NCI-H1417 treated with DMSO at 0.1 percent for 48 hours (cell line): ENCODE measurements around the gene HELZ2.

Source experiments
- DNase-seq: peaks from one replicate; lab custom pipeline; 2025; lab: John Stamatoyannopoulos, UW

Gene HELZ2

GRCh38 chr20:63552481-63553249 is 21.4 kb downstream of the HELZ2 start:
- no peak for DNase-seq

DNA sequence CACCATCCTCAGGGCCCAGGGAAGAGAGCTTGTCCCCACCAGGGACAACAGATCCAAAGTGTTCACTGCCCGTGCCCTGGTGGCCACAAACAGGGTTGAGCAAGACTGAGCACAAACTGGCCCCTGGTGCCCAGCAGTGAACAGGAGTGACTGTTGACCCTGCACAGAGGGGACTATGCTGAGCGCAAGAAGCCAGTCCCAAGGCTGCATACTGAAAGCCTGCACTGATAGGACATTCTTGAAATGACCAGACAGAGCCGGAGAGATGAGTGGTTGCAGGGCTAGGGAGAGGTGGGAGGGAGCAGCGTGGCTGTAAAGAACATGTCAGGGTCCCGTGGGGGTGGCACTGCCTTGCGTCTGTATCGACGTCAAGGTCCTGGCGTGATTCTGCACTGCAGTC is 23.0 kb downstream of the HELZ2 start:
- no peak for DNase-seq

DNA sequence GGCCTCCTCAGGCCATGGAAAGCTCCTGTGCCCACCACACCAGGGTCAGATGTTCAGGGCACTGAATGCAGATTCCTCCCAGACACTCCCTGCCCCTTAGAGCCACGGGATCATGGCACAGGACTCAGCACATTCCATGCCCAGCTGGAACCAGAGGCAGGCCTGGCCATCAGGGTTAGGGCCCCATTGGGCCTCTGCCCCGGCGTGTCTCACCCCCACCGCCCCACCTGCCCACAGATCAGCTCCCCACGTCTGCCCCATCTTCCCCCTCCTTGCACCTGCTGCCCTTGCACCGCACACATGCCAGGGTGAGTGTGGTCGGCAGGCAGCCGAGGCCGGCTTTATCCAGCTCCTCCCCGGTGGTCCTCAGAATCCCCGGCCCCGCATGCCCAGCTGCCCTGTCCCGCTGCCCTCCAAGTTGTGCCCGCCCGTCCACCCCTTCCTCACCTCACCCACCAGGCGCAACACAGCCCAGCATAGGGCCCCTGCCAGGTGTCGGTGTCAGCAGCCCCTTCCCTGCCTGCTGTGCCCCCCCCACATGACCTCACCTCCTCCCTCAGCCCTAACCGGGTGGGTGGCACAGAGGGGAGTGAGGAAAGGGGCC is 24.3 kb downstream of the HELZ2 start:
- DNase-seq: no peak

- no peak for DNase-seq
Observed at GRCh38 chr20:63549019-63549418, 25.0 kb downstream of the HELZ2 start.

GRCh38 chr20:63548542-63548941 is 25.5 kb downstream of the HELZ2 start:
- DNase-seq: no peak

DNA sequence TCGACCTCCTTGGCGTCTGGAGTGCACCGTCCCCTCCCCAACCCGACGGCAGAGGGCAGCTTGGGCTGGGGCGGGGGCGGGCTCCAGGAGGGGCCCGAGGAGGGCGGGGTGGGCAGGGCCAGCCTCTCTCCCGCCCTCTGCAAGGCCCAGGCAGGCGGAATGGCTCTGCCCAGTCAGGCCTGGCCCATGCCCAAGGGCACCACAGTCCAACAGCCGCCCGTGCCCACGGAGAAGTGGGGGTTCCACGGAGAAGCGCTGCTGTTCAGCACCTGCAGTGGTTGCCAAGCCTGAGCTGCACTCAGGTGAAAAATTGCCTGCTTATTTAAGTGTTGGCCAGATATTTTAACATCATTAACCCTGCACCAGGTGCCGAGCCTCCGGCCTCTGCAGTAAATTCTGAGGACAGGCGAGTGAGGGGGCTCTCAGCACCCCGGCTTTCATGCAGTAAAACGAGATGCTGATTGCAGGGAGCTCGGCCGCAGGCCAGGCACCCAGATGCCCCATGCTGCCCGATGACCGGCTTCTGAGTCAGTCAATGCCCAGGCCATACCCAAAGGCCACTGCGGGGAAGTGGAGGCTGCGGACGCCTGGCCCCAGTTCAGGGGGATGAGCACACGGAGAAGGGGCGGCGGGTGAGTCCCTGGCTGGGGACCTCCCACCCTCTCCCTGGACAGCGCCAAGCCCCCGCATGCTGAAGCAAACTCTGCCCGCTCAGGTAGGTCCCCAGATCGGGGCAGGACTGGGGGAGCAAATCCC is 26.1 kb downstream of the HELZ2 start, which contains the start of gene SRMS:
Gene SRMS, minus strand, starts transcription at position 25 of the 756 bp plus-strand sequence. CDS start 286 bp downstream, outside the sequence.
- no peak for DNase-seq

DNA sequence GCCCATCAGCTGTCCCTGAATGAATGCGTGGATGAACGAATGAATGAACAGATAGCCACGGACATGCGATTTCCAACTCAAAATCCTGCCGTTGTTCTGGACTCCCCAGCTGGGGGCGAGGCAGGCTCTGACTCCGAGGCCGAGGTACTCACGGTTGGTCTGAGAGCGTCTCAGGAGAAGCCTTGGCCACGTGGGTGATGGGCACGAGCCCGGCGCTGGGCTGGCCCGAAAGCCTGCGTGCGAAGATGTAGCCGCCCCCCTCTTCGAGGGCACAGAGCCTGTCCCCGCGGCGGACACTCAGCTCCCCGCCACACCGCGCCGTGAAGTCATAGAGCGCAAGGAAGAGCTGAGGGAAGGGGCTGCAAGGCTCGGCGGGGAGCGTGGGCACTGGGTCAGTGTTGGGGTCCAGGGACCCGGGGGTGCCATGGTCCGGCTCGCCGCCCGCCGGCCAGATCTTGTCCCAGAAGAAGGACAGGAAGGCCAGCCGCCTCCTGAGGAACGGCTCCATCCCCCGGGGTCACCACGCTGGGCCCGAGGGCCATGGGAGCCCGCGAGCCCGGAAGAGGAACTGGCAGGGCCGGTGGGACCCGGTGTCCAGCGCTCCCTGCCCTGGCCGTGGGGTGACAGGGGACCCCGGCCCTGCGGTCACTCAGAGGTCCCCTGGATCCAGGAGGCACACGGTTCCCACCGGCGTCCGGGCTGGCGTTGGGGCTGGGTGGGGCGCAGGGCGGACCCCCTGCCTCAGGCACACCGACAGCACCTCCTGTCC is 26.9 kb downstream of the HELZ2 start:
- no peak for DNase-seq

DNA sequence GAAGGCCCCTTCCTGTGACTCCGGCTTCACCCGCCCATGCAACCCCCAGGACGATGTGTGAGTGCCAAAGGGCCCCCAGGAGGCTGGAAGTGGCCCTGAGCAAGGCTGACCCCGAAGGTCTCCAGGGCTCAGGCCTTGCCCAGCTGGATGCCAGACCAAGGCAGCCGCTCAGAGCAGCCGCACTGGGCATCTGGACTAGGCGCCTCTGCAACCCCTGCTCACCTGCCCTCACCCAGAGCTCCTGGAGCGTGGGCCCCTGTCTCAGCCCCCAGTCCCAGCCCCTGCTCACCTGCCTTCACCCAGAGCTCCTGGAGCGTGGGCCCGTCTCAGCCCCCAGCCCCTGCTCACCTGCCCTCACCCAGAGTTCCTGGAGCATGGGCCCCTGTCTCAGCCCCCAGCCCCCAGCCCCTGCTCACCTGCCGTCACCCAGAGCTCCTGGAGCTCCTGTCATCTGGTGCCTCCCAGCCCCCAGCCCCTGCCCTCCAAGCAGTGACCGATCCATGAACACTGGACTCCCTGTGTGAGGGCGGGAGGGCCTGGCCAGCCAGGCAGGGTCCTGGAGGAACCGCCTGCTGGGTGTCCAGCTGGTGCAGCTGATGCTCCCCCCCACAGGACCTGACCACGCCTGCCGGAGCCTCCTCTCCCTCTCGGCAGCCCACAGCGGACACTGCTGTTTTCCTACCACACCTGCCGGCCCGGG is 27.6 kb downstream of the HELZ2 start:
- no peak for DNase-seq

- no peak for DNase-seq
Observed at GRCh38 chr20:63545814-63546213, 28.2 kb downstream of the HELZ2 start.

GRCh38 chr20:63544958-63545516 is 29.0 kb downstream of the HELZ2 start:
- no peak for DNase-seq

DNA sequence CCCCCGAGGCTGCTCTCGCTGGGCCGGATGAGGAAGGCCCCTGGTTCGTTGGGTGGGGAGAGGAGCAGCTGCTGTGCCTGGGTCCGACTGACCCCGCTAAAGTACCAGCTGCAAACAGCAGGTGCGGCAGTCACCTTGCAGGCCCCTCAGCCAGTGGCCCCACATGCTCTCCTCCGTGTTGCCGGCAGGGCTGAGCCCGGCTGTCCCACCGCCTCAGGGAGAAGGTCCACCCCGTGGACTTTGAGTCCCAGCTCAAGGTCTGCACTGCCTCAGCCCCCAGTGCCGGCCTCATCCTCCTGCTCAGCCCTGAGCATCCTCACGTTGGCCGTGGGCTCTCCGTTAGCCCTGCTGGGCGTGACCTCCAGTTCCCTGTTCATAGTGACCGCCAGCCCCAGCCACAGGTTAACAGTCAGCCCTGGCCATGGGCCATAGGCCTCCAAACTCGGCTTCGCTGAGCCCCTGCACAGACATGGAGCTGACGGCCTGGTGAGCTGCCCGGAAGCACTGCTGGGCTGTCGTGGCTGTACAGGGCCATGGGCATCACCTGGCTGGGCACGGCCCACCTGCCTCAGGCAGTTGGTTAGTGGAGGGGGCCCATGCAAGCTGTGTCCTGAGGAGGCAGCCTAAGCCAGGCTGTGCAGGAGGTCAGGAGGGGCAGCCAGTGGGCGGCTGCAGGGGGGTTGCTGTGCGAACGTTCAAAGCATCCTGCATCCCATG is 29.6 kb downstream of the HELZ2 start:
- DNase-seq: no peak

DNA sequence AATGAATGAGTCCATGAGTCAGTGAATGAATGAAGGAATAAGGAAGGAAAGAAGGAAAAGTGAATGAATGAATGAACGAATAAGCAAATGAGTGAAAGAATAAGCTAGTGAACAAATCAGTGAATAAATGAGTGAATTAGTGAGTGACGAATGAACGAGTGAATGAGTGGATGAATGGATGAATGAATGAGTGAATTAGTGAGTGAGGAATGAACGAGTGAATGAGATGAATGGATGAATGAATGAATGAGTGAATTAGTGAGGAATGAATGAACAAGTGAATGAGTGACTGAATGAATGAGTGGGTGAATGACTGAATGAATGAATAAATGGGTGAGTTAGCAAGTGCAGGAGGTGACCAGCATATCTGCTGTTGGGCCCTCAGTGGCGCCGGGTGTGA is 30.3 kb downstream of the HELZ2 start:
- DNase-seq: no peak

GRCh38 chr20:63543131-63543530 is 30.9 kb downstream of the HELZ2 start:
- DNase-seq: no peak

DNA sequence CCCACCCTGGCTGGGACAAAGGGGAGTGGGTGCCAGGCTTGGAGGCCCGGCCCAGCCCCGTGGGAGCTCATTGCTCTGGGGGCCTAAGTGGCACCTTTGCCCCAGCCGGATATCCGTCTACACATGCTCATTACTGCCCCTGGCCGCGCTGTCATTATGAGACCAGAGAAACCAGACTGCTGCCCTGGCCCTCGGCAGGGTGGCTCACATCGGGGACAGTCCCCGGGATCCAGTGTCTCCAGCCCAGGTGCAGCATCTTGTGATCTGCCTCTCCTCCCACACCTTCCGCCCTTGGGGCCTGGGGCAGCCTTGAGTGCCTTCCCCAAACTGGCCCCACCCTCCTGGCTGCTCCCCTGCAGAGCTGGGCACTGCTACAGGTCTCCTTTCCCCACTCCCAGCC is 31.3 kb downstream of the HELZ2 start:
- no peak for DNase-seq

DNA sequence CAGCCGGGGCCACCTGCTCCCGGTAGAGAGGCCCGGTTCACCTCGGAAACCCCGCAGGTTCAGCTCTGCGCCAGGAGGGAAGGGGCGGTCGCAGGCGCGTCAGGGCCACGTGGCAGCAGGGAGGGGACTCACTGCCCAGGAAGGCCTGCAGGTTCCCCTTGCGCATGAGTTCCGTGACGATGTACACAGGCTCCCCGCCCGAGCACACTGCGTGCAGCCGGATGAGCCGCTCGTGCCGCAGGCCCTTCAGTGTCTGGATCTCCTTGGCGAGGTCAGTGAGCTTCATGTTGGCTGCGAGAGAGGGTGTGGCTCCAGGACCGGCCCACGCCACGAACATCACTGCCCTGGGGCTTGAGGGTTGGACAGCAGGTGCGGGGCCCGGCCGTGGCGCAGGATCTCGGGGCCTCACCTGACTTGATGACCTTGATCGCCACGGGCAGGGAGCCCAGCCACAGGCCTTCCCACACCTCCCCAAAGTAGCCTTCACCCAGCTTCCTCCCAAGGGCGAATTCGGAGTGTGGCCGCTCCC is 31.9 kb downstream of the HELZ2 start:
- DNase-seq: no peak

- DNase-seq: no peak
Observed at GRCh38 chr20:63541371-63541770, 32.7 kb downstream of the HELZ2 start.

DNA sequence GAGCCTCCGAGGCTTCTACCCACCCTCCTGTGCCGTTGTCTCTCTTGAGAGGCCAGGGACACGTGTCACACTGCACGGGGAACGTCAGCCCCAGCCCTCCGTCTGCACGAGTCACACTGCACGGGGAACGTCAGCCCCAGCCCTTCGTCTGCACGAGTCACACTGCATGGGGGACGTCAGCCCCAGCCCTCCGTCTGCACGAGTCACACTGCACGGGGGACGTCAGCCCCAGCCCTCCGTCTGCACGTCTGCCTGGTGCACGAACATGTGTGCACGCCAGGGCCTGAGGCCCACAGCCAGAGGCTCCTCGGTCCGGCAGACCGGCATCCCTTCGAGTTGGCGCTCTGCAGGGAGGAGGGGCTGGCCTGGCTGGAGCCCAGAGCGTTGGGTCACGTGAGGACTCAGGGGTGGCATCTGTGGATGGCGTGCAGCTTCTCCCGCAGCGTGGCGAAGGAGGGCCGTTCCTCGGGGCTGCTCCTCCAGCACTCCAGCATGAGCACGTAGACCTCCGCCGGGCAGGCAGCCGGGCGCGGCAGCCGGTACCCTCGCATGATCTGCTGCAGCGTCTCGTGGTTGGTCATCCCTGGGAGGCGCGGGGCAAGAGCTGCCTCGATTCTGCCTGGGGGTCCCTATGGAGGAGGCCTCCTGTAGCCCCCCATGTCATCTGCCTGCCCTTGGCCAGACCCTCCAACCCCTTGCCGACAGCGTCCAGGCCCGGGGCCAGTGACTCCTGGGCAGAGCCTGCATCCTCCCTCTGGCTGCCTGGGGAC is 33.4 kb downstream of the HELZ2 start:
- no peak for DNase-seq

DNA sequence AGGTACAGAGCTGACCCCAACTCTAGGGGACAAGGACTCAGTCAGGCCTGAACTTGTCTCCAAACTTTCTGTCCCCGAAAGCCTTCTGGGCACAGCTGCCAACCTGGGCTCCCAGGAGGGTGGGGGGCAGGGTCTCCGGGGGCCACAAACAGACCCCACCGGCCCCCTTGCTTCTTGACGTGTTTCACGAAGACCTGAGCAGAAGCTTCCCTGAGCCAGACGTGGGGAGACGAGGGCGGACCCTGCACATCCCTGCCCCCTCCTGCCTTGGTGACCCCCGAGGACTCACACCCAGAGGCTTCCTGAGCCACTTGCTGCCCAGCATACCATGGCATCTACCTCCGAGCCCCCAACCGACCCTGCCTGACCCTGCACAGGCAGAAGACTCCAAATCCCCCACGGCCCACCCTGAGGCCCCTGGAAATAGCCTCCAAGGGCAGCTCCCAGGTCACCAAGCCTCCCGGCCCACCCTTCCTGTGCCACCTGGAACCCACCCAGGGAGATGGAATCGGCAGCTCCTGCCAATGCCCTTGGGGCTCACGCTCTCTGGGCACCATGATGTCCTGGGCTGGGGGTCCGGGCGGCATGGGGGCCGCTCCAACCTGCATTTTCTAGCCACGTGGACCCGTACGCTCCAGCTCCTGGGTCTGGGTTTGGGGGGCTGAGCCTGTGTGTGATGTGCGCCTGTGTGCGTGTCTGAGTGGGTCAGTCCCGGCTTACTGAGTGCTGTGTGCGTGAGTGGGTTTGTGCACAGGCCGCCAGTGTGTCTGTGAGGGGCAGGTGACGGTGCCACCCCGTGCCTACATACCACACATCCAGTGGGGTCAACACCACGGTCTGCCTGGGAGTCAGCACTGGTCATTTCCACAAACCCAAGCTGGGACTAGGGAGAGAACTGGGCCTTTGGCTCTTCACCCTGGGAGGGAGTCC is 34.3 kb downstream of the HELZ2 start:
- no peak for DNase-seq

DNA sequence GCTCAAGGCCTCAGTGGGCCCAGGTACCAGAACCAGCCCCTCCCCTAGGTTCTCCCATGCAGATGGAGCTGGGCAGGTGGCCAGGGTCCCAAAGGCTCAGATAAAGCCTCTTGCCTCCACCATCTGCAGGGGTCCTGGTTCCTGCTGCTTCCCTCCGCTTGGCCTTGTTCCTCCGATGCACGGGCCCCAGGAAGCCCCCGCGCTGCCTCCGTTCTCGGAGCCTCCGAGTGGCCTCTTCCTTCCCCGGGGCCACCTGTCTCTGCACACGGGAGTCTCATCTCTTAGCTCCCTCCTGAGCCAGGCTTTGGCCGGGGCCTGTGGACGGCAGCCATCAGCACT is 35.0 kb downstream of the HELZ2 start:
- DNase-seq: no peak
